T-helper 9 cell (primary cell): ENCODE data around the gene PRDM16.

ENCODE experiments used
- DNase-seq: peaks from one replicate; pipeline ENCODE4 v3.0.0-alpha.2; 2020

Gene PRDM16

GRCh38 chr1:3440711-3441409, 371.9 kb downstream of the PRDM16 start:
- DNase-seq = no peak

DNA sequence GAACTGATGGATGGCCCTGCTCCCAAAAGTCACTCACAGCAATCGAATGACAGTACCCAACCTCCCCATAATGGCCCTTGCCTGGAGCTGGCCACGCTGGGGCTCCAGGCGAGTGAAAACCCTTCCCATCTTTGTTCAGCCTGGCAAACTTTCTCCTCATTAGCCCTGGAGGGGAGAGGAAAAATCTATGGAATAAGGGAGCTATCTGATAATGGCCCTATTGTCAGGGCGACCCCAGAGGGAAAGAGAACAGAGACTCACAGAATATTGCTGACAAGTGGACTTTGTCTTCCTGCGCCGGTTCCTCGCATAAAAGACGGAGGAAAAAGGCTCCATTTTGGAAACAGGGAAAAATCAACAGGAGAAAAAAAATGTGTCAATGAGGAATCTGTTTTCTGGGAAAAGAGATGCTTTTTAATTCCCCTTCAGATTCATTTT, 372.4 kb downstream of the PRDM16 start:
- DNase-seq = no peak

- DNase-seq = no peak
Observed at GRCh38 chr1:3441880-3442279, 372.9 kb downstream of the PRDM16 start.

DNA sequence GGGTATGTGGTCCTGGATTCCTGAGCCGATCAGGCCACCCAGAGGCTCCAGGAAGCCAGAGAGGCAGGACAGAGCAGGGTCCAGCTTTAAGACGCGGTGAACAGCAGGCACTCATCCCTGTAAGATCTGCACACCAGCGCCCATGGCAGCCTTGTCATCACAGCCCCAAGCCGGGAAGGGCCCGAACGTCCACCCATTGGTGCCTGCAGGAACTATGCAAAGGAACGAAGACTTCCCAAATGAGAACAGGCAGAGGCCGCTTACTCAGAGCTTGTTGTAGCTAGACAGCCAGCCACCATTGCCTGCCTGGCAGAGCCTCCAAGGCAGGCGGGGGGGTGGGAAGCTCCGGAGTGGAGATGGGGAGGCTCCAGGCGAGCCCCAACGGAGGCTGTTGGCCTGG, 373.3 kb downstream of the PRDM16 start:
- DNase-seq = no peak

- DNase-seq = no peak
Observed at GRCh38 chr1:3442901-3443300, 373.9 kb downstream of the PRDM16 start.

- DNase-seq = no peak
Observed at GRCh38 chr1:3443807-3444206, 374.8 kb downstream of the PRDM16 start.

DNA sequence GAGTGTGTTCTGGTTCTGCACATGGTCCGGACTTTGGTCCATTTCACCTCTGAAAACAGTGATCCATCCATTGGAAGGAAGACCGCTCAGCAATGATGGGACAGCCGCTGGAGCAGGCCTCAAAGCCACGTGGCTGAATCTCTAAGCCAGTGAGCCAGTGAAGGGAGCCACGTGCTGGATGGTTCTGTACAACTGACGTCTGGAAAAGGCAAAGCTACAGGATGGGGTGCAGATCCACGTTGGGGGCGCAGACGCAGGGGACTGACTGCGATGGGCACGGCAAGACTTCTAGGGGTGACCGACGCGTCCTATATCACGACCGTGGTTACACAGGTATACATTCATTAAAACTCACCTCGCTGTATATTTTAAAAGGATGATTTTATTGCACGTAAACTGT, 375.3 kb downstream of the PRDM16 start:
- DNase-seq = no peak

DNA sequence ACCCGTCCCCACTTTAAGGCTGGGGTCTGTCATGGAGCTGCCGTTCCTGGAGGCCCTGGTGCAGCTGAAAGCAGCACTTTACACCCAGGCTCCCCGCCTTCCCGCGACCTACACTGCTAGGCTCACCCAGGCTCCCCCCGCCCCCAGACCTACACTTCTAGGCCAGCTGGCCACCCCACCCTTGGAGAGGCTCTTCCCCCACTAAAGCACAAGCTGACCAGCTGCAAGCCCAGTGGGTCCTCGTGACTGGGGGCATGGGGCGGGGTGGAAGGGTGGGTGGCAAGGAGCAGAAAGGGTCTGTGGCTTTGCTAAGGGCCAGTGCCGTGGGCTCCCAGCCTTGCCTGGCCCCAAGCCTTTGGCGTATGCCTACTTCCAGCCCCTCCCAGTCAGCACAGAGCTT, 375.7 kb downstream of the PRDM16 start:
- DNase-seq = no peak

DNA sequence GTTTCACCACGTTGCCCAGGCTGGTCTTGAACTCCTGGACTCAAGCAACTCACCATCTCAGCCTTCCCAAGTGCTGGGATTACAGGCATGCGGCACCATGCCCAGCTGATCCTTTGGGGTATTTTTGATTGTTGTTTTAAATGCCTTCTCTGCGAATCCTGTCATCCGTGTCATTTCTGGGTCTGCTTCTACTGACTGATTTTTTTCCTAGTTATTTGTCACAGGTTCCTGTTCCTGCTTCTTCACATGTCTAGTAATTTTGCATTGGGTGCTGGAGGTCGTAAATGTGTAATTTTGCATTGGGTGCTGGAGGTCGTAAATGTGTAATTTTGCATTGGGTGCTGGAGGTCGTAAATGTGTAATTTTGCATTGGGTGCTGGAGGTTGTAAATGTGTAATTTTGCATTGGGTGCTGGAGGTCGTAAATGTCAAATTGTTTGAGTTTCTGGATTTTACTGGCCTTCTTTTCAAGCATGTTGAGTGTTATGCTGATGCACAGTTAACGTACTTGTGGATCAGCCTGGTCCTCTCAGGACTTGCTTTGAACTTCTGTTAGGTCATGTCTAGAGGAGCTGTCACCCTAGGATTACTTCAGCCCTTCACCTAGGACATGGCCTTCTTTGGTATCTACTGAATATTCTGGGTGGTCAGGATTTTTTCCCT, 381.3 kb downstream of the PRDM16 start:
- DNase-seq = no peak

DNA sequence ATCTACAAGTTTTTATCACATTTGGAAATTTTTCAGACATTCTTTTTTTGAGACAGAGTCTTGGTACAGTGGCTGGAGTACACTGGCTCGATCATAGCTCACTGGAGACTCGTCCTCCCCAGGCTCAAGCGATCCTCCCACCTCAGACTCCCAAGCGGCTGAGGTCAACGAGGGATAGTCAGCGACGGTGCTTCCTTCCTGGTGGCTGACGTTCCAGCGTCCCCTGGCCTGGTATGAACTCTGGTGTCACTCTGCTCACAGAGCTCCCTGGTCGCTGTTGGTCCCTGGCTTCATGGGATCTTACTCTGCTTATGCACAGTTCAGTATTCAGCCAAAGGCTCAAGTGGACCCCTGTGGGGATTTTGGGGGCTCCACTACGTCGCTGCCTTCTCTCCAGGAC, 382.0 kb downstream of the PRDM16 start:
- DNase-seq = no peak

DNA sequence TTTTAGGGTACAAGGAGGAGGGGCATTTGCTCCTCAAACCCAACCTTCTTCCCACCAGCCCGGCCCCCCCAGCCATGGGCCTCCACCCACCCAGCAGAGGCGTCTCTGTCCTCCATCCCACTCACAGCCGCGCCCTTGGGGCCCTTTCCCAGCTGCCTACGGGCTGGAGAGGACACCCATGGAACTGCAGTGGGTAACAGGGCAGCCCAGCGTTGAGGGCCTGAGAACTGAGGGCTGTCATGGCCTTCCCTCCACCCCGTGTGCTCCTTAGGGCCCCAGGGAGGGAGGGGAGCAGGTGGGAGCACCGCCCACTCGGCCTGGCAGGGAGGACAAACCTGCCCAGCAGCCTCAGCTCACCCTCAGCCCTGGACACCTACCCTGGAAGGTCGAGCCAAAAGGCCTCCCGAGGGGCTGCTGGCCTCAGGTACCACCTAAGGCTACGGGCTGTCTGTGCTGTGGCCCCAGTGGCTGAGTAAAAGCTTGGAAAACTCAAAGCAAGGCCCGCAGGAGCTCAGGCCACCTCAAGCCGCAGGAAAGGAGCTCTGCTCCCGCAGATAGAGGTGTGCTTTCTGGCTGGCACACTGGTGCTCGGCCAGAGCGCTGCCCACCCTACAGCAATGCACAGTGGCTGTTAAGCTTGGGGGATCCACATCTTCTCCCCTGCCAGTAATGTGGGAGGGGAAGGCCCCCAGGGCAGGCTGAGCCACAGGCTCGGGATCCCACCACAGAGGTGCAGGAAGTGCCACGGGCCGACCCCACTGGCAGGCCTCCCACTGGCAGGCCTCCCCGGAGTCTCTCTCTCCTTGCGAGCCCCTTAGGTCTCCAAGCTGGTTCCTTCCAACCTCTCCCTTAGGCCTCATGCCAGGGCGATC, 383.2 kb downstream of the PRDM16 start:
- no peak for DNase-seq

DNA sequence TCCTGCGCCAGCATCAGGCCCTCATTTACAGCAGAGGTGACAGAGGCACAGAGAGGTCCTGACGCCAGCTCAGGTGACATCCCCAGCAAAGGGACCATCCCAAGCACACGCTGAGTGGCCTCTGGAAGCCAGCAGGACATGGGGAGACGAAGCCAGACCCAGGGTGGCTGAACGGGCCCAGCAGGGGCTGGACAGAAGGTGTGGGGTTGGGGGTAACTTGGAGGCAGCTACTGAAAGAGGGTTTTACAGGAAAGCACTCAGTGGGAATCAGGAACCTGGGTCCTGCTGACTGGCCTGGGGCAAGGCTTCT, 383.8 kb downstream of the PRDM16 start:
- DNase-seq = no peak

DNA sequence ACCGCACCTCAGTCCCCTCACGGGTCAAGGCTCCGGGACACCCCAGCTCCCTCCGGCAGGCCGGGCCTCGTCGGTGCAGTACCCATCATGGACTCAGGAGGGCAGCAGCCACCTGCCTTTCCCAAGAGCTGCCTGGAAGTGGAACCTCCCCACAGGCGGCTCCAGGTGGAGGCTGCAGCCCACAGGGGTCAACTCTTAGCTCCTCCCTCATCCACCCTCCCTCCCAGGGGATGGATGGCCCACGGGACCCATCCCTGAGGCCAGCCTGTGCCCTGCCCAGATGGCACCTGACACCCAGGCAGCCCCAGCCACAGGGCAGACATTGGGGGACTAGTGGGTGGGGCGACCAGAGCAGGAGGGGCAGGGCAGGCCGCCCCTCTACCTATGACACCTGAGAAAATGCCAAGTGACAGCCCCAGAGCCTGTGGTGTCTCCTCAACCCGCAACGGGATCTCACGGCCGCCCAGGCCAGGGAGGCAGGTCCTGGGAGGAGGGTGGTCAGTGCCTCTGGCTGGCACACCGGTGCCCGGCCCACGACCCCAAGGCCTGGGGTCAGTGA, 384.3 kb downstream of the PRDM16 start:
- DNase-seq = peak; percentile 70

GRCh38 chr1:3453891-3454810, 385.1 kb downstream of the PRDM16 start, which contains the start of gene ARHGEF16:
ARHGEF16 (plus strand) TSS chr1:3454665; CDS start chr1:3463085, 8,420 bp downstream.
- peak; percentile 36 for DNase-seq

- no peak for DNase-seq
Observed at GRCh38 chr1:3454811-3455618, 386.0 kb downstream of the PRDM16 start.

GRCh38 chr1:3455670-3456448, 386.9 kb downstream of the PRDM16 start:
- DNase-seq = no peak

- DNase-seq = no peak
Observed at GRCh38 chr1:3456449-3456963, 387.5 kb downstream of the PRDM16 start.

- DNase-seq = no peak
Observed at GRCh38 chr1:3456964-3457909, 388.2 kb downstream of the PRDM16 start.
